Adrenal gland (tissue), 5 donors: Measurements from ENCODE around the gene CRYBG1.

Experiments
- CTCF ChIP-seq, 6 experiments: fragments of 450-650 bp in 4 of 6; fragments of 200-600 bp in 2 of 6; sonication (generic) in 1 of 6; IDR thresholded peaks; 1 replicate in 5 of 6; 2 replicates in 1 of 6; pipeline versions ENCODE4 v1.5.1 to v1.8.0; 2016 to 2021; ENCODE audit warnings: antibody characterized with exemption in 6 of 6, mild to moderate bottlenecking in 2 of 6, moderate library complexity in 1 of 6
- POLR2A ChIP-seq, 2 donors: fragments of 450-650 bp; IDR thresholded peaks; one replicate each; pipeline ENCODE4 v1.6.1; 2017; ENCODE audit warnings: antibody characterized with exemption in 2 of 2, mild to moderate bottlenecking in 2 of 2, moderate library complexity in 1 of 2
- donor health status: DM: no; HTN: no; CAD: no.

- TF ChIP-seq CTCF (IDR thresholded peaks at IDR 0.05) (no peak), POLR2A (IDR thresholded peaks at IDR 0.05) (no peak)
These were observed 200.6 kb downstream of the CRYBG1 start for GRCh38 chr6:106560996-106561685.
